RWPE2 (cell line): ENCODE results near the gene RNH1.

ENCODE experiments used
- ATAC-seq: fragments of 200-7000 bp; cut with Tn5 transposase; 3 replicates; pipeline ENCODE4 v1.9.1; 2021; ENCODE audit warnings: low read depth
- DNase-seq: peaks from one replicate; pipeline ENCODE4 v3.0.0-alpha.2; 2020; ENCODE audit warnings: low spot score
- H3K27ac ChIP-seq: fragments of 450-650 bp; 2 replicates; pipeline ENCODE4 v1.5.1; 2017; ENCODE audit warnings: mild to moderate bottlenecking; ENCODE audit not compliant: poor library complexity, severe bottlenecking
- H3K27me3 ChIP-seq: fragments of 250-450 bp; sonication (Bioruptor Pico); 2 replicates; pipeline ENCODE4 v1.5.1; 2021; ENCODE audit warnings: mild to moderate bottlenecking, moderate library complexity; ENCODE audit not compliant: insufficient read depth, poor library complexity, severe bottlenecking
- H3K36me3 ChIP-seq: fragments of 250-450 bp; sonication (Bioruptor Pico); 2 replicates; pipeline ENCODE4 v1.5.1; 2020; ENCODE audit warnings: low read depth, mild to moderate bottlenecking, moderate library complexity
- H3K4me1 ChIP-seq: fragments of 250-450 bp; sonication (Bioruptor Pico); 2 replicates; pipeline ENCODE4 v1.5.1; 2021; ENCODE audit warnings: mild to moderate bottlenecking, moderate library complexity; ENCODE audit not compliant: insufficient read depth, poor library complexity, severe bottlenecking
- H3K4me3 ChIP-seq: fragments of 250-450 bp; sonication (Bioruptor Pico); 2 replicates; pipeline ENCODE4 v1.5.1; 2021; ENCODE audit warnings: mild to moderate bottlenecking, moderate library complexity; ENCODE audit not compliant: severe bottlenecking
- H3K9me3 ChIP-seq: fragments of 250-450 bp; sonication (Bioruptor Pico); 2 replicates; pipeline ENCODE4 v1.5.1; 2021; ENCODE audit warnings: mild to moderate bottlenecking, moderate library complexity; ENCODE audit not compliant: severe bottlenecking
- CTCF ChIP-seq: fragments of 450-650 bp; IDR thresholded peaks from one replicate; pipeline ENCODE4 v1.5.1; 2017; ENCODE audit warnings: mild to moderate bottlenecking, moderate library complexity; ENCODE audit not compliant: poor library complexity, severe bottlenecking

RNH1 gene

GRCh38 chr11:501683-502287 is 5.3 kb downstream of the RNH1 start:
- Histone ChIP-seq H3K36me3 (peaks cover 51% of the 10 kb centered on the region), H3K4me3 (no peak overlapping the region), H3K27me3 (no peaks in the 10 kb centered on the region), H3K4me1 (peaks cover 11% of the 10 kb centered on the region), H3K9me3 (no peaks in the 10 kb centered on the region), H3K27ac (no peak overlapping the region)
- ATAC-seq (no peak), DNase-seq (peak; percentile 52)
- no peak for TF ChIP-seq CTCF

- no peak for ATAC-seq
- peaks cover 11% of the 10 kb centered on the region for H3K4me1 ChIP-seq
Measured at GRCh38 chr11:501001-501682, 5.9 kb downstream of the RNH1 start.

GRCh38 chr11:499201-500076 is 7.6 kb downstream of the RNH1 start:
- Histone ChIP-seq H3K27me3 (no peaks in the 10 kb centered on the region), H3K27ac (no peak overlapping the region), H3K36me3 (peaks cover 64% of the 10 kb centered on the region), H3K9me3 (no peaks in the 10 kb centered on the region), H3K4me3 (no peak overlapping the region), H3K4me1 (no peaks in the 10 kb centered on the region)
- ATAC-seq (no peak), DNase-seq (no peak)
- TF ChIP-seq CTCF = no peak

More at GRCh38 chr11:501001-501682, 5.9 kb downstream of the RNH1 start:
- Histone ChIP-seq H3K9me3 (no peaks in the 10 kb centered on the region), H3K27me3 (no peaks in the 10 kb centered on the region), H3K27ac (no peak overlapping the region), H3K36me3 (peaks cover 57% of the 10 kb centered on the region), H3K4me3 (no peak overlapping the region)
- TF ChIP-seq CTCF = no peak
- DNase-seq = no peak

GRCh38 chr11:498297-499181 is 8.5 kb downstream of the RNH1 start:
- no peak for TF ChIP-seq CTCF
- H3K36me3 ChIP-seq = peaks cover 67% of the 10 kb centered on the region
- H3K9me3 ChIP-seq = no peaks in the 10 kb centered on the region
- ATAC-seq (no peak), DNase-seq (peak; percentile 52)
- H3K4me1 ChIP-seq = no peaks in the 10 kb centered on the region
- H3K27ac ChIP-seq = no peak overlapping the region
- H3K27me3 ChIP-seq = no peaks in the 10 kb centered on the region
- H3K4me3 ChIP-seq = no peak overlapping the region
